Smooth muscle cell (in vitro differentiated cells): ENCODE results near the gene ZFHX3. TPM values are rescaled to one million over a fixed set of nuclear protein-coding genes. Genes with fewer than 3 reads are reported as not detected.

ENCODE experiments used
- DNase-seq: peaks from one replicate; lab custom pipeline; 2025; ENCODE audit not compliant: unreplicated experiment; lab: John Stamatoyannopoulos, UW
- H2AFZ ChIP-seq: fragments of 200-600 bp; sonication (generic); 2 replicates; pipeline ENCODE4 v1.6.0; 2016; ENCODE audit warnings: antibody characterized with exemption, low read depth, mild to moderate bottlenecking
- H3F3A ChIP-seq: fragments of 200-600 bp; sonication (generic); 2 replicates; pipeline ENCODE4 v1.6.0; 2017; ENCODE audit warnings: antibody characterized with exemption, low read depth
- H3K27ac ChIP-seq: fragments of 200-600 bp; sonication (generic); 2 replicates; pipeline ENCODE4 v1.5.1; 2016; ENCODE audit warnings: low read depth, mild to moderate bottlenecking
- H3K27me3 ChIP-seq: fragments of 200-600 bp; sonication (generic); 2 replicates; pipeline ENCODE4 v1.6.1; 2016; ENCODE audit warnings: low read depth, mild to moderate bottlenecking
- H3K36me3 ChIP-seq: fragments of 200-600 bp; sonication (generic); 2 replicates; pipeline ENCODE4 v1.5.1; 2016; ENCODE audit warnings: low read depth
- H3K4me1 ChIP-seq: fragments of 200-600 bp; sonication (generic); 2 replicates; pipeline ENCODE4 v1.5.1; 2016; ENCODE audit warnings: low read depth
- H3K4me2 ChIP-seq: fragments of 200-600 bp; sonication (generic); 2 replicates; pipeline ENCODE4 v1.6.0; 2016; ENCODE audit warnings: mild to moderate bottlenecking
- H3K4me3 ChIP-seq: fragments of 200-600 bp; sonication (generic); 2 replicates; pipeline ENCODE4 v1.5.1; 2016; ENCODE audit warnings: mild to moderate bottlenecking
- H3K79me2 ChIP-seq: fragments of 200-600 bp; sonication (generic); 2 replicates; pipeline ENCODE4 v1.6.0; 2016; ENCODE audit warnings: low read depth, mild to moderate bottlenecking
- H3K9ac ChIP-seq: fragments of 200-600 bp; sonication (generic); 2 replicates; pipeline ENCODE4 v1.6.0; 2016; ENCODE audit warnings: low read depth
- H3K9me3 ChIP-seq: fragments of 200-600 bp; sonication (generic); replicated peaks from 2 replicates; pipeline ENCODE4 v1.5.1; 2016; ENCODE audit warnings: low read depth
- H4K20me1 ChIP-seq: fragments of 200-600 bp; sonication (generic); 2 replicates; pipeline ENCODE4 v1.6.0; 2016; ENCODE audit warnings: low read depth
- CTCF ChIP-seq: fragments of 200-600 bp; sonication (generic); IDR thresholded peaks from 2 replicates; pipeline ENCODE4 v1.5.1; 2017; ENCODE audit warnings: borderline replicate concordance, mild to moderate bottlenecking, antibody characterized with exemption; ENCODE audit not compliant: insufficient read depth, poor library complexity, severe bottlenecking
- WGBS: methylation state at CpG from one replicate; pipeline ENCODE4 v1.1.7; 2016; ENCODE audit warnings: low lambda C conversion rate; 5-methylcytosine and 5-hydroxymethylcytosine counted together
- polyA plus RNA-seq: library from polyadenylated mRNA; unstranded; fragments of >200 nt; fragmentation: Nextera tagmentation; extraction: Ambion mirVana; gene quantifications from 2 replicates; pipeline ENCODE4 v1.2.1, GENCODE V29; 2016
- total RNA-seq: library from RNA; depleted of rRNA; stranded (reverse); fragments of >200 nt; gene quantifications from 2 replicates; pipeline ENCODE4 v1.2.3, GENCODE V29; 2014

ZFHX3 gene
- total and polyA plus RNA-seq, 2 experiments from 2014 or later, result 3.1 to 9.8 TPM

- no peak overlapping the region for H3K9ac ChIP-seq
- TF ChIP-seq CTCF, result no peak
- H4K20me1 ChIP-seq, result no peaks in the 10 kb centered on the region
- H3K36me3 ChIP-seq, result no peaks in the 10 kb centered on the region
- H3K4me2 ChIP-seq, result no peak overlapping the region
- H3K4me3 ChIP-seq, result no peak overlapping the region
- peaks cover 21% of the 10 kb centered on the region for H3K4me1 ChIP-seq
- no peaks in the 10 kb centered on the region for H3K9me3 ChIP-seq
- no peak for DNase-seq
- H3K27ac ChIP-seq, result no peak overlapping the region
- WGBS, result 69% methylated on average over 2 of the region's 2 CpGs
- no peak overlapping the region for H2AFZ ChIP-seq
- no peaks in the 10 kb centered on the region for H3F3A ChIP-seq
- no peaks in the 10 kb centered on the region for H3K79me2 ChIP-seq
- no peaks in the 10 kb centered on the region for H3K27me3 ChIP-seq
These were observed 281.4 kb downstream of the ZFHX3 start for GRCh38 chr16:72766506-72766905.

GRCh38 chr16:72764015-72764654 is 283.8 kb downstream of the ZFHX3 start:
- no peaks in the 10 kb centered on the region for H3F3A ChIP-seq
- peaks cover 21% of the 10 kb centered on the region for H3K4me1 ChIP-seq
- H4K20me1 ChIP-seq, result no peaks in the 10 kb centered on the region
- H3K4me2 ChIP-seq, result no peak overlapping the region
- H3K9ac ChIP-seq, result no peak overlapping the region
- H3K9me3 ChIP-seq, result no peaks in the 10 kb centered on the region
- H3K27me3 ChIP-seq, result no peaks in the 10 kb centered on the region
- WGBS, result 73% methylated on average over 8 of the region's 8 CpGs
- H3K79me2 ChIP-seq, result no peaks in the 10 kb centered on the region
- TF ChIP-seq CTCF, result no peak
- H3K27ac ChIP-seq, result no peak overlapping the region
- no peak for DNase-seq
- H3K4me3 ChIP-seq, result no peak overlapping the region
- H3K36me3 ChIP-seq, result no peaks in the 10 kb centered on the region
- H2AFZ ChIP-seq, result no peak overlapping the region

GRCh38 chr16:72760581-72760980 is 287.3 kb downstream of the ZFHX3 start:
- Histone ChIP-seq H3K36me3 (no peaks in the 10 kb centered on the region), H3K4me1 (peaks cover 12% of the 10 kb centered on the region), H3K79me2 (no peaks in the 10 kb centered on the region), H3F3A (no peaks in the 10 kb centered on the region), H4K20me1 (no peaks in the 10 kb centered on the region), H3K27me3 (no peaks in the 10 kb centered on the region), H3K9ac (no peak overlapping the region), H3K4me3 (no peak overlapping the region), H3K9me3 (no peaks in the 10 kb centered on the region), H3K4me2 (no peak overlapping the region), H2AFZ (no peak overlapping the region), H3K27ac (no peak overlapping the region)
- no peak for TF ChIP-seq CTCF
- no peak for DNase-seq

- no peak overlapping the region for H3K27ac ChIP-seq
- no peaks in the 10 kb centered on the region for H3K27me3 ChIP-seq
- H3K9me3 ChIP-seq, result no peaks in the 10 kb centered on the region
- H3K9ac ChIP-seq, result no peak overlapping the region
- no peak for TF ChIP-seq CTCF
- no peaks in the 10 kb centered on the region for H3K36me3 ChIP-seq
- no peak for DNase-seq
- no peaks in the 10 kb centered on the region for H3K79me2 ChIP-seq
- H3K4me3 ChIP-seq, result no peak overlapping the region
- no peak overlapping the region for H2AFZ ChIP-seq
- peaks cover 4% of the 10 kb centered on the region for H3K4me1 ChIP-seq
- no peak overlapping the region for H3K4me2 ChIP-seq
- WGBS, result 85% methylated on average over 2 of the region's 2 CpGs
- H3F3A ChIP-seq, result no peaks in the 10 kb centered on the region
- no peaks in the 10 kb centered on the region for H4K20me1 ChIP-seq
These were observed 294.0 kb downstream of the ZFHX3 start for GRCh38 chr16:72753881-72754280.
